Activated naive CD4-positive, alpha-beta T cell treated with Interleukin-2 at 50 U/mL for 16 hours (primary cell): ENCODE measurements around the gene OR4D5.

Experiments used
- DNase-seq: peaks from one replicate; pipeline ENCODE4 v3.0.0-alpha.2; 2020

Gene OR4D5

DNA sequence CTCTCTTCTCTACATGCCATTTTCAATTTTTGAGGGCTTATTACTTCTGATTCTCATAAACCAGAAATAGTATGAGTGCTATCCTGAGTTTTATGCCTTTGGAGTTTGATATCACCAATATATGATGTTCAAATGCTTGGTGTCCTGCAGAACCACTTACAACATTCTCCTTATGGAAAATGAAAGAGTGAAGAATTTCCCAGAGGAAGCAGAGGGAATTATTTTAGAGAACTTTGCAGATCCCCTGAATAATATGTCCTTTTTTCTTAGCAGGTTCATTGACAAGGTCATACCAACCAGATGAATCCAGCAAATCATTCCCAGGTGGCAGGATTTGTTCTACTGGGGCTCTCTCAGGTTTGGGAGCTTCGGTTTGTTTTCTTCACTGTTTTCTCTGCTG, at the start of gene OR4D5:
Gene OR4D5 (plus strand): TSS at position 301 of the 400 bp plus-strand sequence. CDS start 0 bp downstream, at position 301.
- DNase-seq = no peak

DNA sequence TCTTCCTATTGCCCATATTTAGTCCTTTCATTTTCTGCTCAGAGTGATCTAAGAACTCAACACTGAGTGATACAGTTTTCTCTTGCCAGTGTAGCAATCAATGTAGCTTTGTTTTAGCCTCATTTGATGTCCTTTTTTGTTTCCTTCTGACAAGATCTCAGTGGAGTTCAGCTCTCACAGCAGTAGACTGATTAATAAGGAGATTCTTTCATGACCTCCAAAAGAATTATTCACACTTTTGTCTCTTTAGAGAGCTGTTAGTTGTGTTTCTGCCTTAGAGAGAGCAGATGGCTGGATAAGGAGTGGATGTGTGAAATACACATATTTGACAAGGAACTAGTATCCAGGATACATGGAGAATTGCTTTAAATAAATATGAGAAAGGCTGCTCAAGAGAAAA, 47.4 kb upstream of the OR4D5 start:
- DNase-seq = no peak

DNA sequence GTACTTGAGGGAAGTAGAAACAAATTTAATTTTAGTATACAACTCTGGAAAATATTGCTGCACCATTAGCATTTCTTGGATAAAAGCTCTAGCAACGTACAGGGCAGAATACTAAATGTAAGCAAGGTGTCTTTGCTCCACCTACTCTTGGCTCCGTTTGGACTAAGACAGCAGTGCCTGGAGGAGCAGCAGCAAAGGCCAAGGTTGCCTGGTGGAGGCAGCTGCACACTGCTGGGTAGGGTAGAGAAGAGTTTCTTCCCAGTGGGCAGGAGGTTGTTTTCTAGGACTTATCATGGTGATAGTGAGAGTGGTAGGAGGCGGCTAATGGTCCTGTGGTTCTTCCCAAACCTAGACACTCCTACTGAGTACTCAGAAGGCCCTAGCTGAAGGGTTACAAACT, 39.6 kb upstream of the OR4D5 start:
- no peak for DNase-seq

DNA sequence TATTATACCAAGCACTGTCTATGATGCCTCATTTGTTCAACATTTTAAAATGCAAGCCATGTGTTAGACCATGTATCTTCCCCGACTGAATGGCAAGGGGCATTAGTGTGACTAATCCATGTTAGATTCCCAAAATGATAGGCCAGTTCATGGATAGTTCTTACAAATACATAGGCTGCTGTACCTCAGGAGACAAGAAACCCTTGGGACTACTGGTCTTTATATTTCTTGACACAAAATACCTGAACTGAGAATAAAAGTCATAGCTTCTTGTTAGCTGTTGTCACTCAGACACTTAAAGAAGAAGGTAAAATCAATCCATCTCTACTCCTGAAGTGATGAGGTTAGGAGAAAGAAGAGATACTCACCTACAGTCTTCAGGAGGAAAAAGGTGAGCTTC, 37.5 kb upstream of the OR4D5 start, which contains the start of gene OR8D4:
Gene OR8D4 (plus strand): TSS at position 301 of the 400 bp plus-strand sequence. CDS start 4,265 bp downstream, outside the sequence.
- no peak for DNase-seq

DNA sequence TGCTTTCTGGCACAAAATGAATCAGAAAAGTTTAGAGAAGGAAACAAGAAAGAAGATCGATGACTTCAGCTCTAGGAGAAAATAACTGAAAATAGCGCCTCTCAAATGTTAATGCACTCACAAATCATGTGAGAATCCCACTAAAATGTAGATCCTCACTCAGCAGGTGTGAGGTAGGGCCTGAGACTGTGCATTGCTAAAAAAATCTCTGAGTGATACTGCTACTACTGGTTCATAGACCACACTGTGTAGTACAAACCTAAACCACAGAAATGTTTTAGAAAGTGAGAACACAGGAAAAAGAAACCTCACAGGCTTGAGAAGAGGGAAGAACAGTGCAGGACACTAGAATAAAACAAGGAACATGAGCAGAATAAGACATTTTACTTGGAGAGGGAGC, 35.5 kb upstream of the OR4D5 start:
- no peak for DNase-seq

DNA sequence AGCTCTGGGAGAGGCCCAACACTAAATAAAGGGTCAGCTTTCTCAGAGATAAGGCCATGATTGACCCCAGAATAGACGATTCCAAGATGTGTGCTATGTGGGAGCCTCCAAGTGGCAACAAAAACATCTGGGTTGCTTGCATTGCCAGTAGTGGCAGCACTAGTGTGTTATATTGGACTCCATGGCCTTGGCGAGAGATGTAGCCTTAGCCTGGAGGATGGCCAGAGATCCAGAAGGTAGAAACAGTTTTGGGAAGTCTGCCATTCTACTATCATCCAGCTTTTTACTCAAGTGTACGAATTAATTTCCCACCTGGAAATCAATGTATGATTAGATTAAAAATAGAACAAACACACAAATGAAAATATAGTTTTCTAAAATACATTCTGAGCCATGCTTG, 34.5 kb upstream of the OR4D5 start:
- no peak for DNase-seq

DNA sequence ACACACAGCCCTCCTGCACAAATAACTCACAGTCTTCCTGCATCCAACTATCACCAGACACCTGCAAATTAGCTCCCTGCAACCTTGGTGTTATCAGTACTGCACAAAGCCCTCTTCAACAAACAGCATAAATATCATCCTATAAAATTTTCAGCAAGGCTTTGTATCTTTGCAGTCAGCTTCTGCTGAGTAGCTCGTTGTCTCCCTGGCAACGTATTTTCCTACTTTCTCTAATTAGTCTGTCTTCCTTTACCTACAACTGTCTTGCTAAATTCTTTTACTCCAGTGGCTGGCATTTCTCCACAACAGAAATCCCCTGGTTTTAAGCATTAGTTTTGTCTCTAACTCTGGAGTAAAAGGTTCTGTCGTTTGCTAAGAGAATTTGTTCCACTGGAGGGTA, 33.6 kb upstream of the OR4D5 start:
- no peak for DNase-seq

DNA sequence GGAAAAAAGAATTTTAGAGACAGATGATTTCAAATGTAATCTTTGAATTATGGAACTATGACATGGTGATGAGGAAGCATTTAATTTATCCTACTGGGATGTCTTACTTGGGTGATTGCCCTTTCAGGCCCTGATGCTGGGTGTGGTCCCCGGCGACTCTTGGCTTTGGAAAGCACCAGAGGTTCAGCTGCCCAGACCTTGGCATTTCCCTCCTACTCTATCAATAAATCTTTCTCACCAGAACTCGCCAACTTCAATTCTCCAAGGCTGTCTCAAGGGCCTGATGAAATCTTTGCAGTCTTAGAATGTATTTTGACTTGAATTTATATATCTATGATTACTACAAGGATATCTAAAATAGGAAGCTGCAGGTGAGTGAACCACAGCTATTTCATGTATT, 18.5 kb upstream of the OR4D5 start:
- no peak for DNase-seq

DNA sequence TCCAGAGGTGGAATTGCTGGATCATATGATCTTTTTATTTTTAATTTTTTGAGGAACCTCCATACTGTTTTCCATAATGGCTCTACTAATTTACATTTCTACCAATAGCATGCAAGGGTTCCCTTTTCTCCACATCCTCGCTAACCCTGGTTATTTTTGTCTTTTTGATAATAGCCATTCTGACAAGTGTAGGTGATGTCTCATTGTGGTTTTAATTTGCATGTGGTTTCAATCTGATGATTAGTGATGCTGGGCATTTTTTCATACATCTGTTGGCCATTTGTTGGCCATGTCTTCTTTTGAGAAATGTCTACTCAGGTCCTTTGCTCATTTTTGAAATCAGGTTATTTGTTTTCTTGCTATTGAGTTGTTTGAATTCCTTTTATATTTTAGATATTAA, 15.4 kb upstream of the OR4D5 start:
- DNase-seq = no peak

DNA sequence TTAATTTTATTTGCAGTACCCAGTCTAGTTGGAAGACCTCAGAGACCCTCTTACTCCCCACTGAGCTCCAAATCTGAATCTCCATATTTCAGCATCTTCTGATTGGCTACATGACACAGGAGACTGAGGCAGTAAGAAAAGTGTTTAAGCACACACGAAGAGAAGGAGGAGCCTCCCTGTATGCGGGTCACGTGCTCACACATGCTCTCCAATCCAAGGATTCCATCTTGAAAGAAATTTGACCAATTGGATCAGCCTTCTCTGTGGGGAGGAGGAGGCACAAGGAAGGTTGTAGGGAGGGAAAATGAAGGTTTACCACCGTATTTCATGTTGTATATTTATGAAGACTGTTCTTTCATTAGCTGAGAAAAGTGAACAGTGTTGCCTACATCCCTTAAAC, 3.0 kb downstream of the OR4D5 start:
- no peak for DNase-seq

DNA sequence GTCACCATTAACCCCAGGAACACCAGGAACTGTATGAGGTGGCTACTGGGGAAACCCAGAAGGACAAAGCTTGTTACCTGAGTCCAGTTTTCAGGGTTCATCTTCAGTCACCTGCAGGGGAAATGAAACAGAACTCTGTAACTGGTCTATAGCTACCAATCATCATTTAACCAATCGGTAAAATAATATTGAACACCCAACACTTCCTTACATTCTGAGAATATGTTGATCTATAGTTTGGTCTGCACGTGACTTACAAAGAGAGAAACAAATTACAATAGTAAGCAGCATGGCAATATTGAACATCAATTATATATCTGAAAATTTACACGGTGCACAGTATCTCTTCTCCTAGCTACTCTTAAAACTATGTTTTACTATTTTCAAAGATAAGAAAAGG, 4.3 kb downstream of the OR4D5 start, which contains the start of gene OR6T1:
Gene OR6T1 (minus strand): TSS at position 101 of the 400 bp plus-strand sequence. CDS start 0 bp downstream, at position 101.
- DNase-seq = no peak

DNA sequence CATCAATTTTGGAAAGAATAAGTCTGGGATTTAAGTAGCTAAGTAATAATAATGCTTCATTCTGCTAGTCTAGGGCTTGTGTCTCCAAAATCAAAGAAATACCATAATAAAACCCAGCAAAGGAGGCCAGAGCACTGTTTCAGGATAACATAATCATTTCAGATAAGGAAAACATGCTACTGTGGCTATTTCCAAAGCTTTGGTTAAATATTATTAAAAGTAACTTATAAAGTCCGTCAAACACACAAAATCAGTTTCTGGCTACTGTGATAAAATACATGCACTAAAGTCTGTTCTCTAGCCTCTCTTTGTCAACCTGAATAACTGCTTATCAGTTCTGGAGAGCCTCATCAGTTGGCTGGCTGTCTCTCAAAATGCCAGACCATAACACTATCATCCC, 5.7 kb downstream of the OR4D5 start:
- no peak for DNase-seq

DNA sequence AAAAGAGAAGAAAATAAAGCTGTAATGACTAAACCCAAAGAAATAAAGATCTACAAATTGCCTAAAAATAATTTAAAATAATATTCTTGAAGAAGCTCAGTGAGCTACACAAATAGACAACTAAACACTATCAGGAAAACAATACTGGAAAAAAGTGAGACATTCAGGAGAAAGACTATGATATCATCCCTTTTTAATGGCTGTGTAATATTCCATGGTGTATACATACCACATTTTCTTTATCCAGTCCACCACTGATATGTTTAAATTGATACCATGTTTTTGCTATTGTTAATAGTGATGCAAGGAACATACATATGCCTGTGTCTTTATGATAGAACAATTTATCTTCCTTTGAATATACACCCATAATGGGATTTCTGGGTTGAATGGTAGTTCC, 17.3 kb downstream of the OR4D5 start:
- DNase-seq = no peak

DNA sequence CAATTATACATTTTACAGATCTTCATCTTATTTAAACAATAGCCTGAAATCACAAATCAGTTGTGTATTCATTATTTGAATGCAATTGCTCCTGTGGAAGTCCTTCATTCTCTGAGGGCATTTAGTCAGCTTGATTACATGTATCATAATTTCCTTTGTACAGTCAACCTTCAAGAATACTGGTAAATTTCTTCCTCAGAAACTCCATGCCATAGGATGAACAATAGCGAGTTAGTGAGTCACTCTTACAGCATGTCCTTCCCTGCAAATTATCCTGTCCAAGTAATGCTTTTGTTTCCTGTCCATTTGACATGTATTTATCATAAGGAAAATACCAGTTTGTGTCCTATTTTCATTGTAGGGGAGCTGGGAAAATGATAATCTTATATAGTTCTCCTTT, 34.4 kb downstream of the OR4D5 start:
- DNase-seq = no peak

DNA sequence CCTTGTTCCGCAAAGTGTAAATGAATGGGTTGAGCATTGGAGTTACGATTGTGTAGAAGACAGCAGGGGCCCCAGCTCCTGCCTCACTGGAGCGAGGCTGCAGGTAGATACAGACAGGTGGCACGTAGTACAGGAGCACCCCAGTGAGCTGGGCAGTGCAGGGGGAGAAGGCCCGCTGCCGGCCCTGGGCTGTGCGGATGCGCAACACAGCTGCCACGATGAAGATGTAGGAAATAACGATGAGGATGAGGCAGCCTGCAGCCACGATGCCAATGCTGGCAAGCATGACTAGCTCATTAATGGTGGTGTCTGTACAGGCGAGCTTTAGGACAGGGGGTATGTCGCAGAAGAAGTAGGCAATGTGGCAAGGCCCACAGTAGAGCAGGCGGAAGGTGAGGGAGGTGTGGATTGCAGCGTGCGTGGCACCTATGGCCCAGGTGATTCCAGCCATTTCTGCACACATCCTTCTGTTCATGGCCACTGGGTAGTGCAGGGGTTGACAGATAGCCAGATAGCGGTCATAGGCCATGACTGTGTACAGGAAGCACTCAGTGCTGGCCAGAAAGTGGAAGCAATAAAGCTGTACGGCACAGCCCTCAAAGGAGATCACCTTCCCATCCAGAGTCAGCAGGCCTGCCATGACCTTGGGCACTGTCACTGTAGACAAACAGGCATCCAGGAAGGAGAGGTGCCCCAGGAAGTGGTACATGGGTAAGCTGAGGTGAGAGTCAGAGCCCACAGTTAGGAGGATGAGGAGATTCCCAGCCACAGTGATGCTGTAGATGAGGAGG, 37.5 kb downstream of the OR4D5 start:
- DNase-seq = no peak

DNA sequence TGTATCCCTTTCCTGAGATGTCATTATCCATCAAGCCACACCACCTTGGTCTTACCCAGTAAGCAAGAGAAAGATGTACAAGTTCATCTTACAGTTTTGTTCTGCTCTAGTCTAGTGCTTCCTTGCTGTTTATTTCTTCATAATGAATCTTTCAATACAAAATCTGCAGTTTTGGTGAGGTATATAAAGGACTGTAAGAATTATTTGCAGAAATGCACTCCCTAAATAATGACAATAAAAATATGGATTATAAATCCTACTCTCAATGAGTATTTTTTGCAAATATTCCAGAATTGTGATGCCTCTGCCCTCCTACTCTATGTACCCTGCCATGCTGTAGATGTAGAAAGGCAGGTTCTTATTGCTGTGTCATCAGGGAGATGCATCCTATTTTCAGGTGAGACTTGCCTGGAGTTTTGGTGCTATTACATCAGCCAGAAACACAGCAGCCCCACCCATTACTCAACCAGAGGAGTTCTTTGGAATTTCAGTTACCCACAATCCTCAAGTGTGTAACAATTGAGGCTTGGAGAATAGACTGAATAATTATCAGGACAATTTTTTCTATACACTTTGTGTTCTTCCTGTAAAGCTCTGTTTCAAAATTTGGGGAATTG, 38.4 kb downstream of the OR4D5 start, which contains the start of gene OR10S1:
Gene OR10S1 (minus strand): TSS at position 51 of the 617 bp plus-strand sequence. CDS start 117 bp downstream, outside the sequence.
- DNase-seq = no peak

DNA sequence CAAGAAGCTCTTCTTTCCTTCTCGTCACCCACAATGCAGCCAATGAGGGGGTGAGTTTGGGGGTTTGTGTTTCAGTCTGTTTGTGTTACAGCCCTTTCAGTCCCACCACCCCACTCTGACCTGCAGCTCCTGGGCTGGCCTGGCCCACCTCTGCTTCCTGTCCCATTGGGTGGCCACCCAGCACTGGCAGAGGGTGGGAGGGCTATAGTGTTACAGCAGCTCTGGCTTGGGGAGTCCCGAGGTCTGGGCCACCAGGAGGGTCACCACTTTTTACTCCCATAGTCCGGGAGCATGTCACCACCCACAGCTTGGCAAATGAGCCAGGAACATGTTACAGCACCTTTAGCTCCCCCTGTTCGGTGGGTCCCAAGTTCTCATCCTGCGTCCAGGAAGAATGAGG, 39.9 kb downstream of the OR4D5 start:
- DNase-seq = no peak
